Measurements from ENCODE around the gene SPATS1.

GRCh38 chr6:44363377-44363926, 21.0 kb downstream of the SPATS1 start:
- TF ChIP-seq CTCF (IDR thresholded peaks at IDR 0.05) = no peak
- TF ChIP-seq TCF7L2 (IDR thresholded peaks at IDR 0.05; ENCODE audit: low read depth, low read length) = no peak
- no peak for TF ChIP-seq SIN3A (IDR thresholded peaks at IDR 0.05; ENCODE audit: borderline replicate concordance, insufficient read depth, low read depth, low read length)
- no peak for TF ChIP-seq REST (IDR thresholded peaks at IDR 0.05; ENCODE audit: insufficient read depth in 1 of 2, low read depth in 2 of 2, low read length in 1 of 2)
- no peak for TF ChIP-seq POLR2AphosphoS5 (IDR thresholded peaks at IDR 0.05; ENCODE audit: low read depth, low read length)

Data from Panc1 (cell line).